SK-N-SH (cell line): ENCODE results near the gene KLHDC7A. TPM values are rescaled to one million over a fixed set of nuclear protein-coding genes. Genes with fewer than 3 reads are reported as not detected.

ENCODE experiments used
- CTCF ChIA-PET: fragments of 300-600, 350-600 bp; formaldehyde crosslinking; extraction: SDS; loops from one replicate; lab custom pipeline; 2021; lab: Yijun Ruan, JAX
- POLR2A ChIA-PET: fragments of 350-600 bp; sonication (Branson Sonifier 250); formaldehyde crosslinking; extraction: SDS; loops from one replicate; lab custom pipeline; 2020; ENCODE audit warnings: antibody characterized with exemption, inconsistent platforms; lab: Yijun Ruan, JAX
- DNase-seq: peaks from one replicate; pipeline ENCODE4 v3.0.0; 2012
- H2AFZ ChIP-seq: fragments of 200-600 bp; sonication (generic); 2 replicates; pipeline ENCODE4 v1.8.1; 2016; ENCODE audit warnings: antibody characterized with exemption, mild to moderate bottlenecking, low read depth
- H3F3A ChIP-seq: fragments of 200-600 bp; sonication (generic); replicated peaks from 2 replicates; pipeline ENCODE3; 2016; ENCODE audit warnings: antibody characterized with exemption, mild to moderate bottlenecking; ENCODE audit not compliant: insufficient read depth
- H3K27ac ChIP-seq, 2 experiments: fragments of 200-500 bp in 1 of 2; fragments of 200-600 bp in 1 of 2; sonication (Bioruptor generic) in 1 of 2; sonication (generic), shearing (Covaris generic) in 1 of 2; 2 replicates each; pipeline versions ENCODE4 v1.5.1 to v1.6.1; 2014 to 2016; ENCODE audit warnings: low read depth in 2 of 2, inconsistent platforms in 1 of 2, low read length in 1 of 2, mild to moderate bottlenecking in 1 of 2, mixed read lengths in 1 of 2
- H3K27me3 ChIP-seq: fragments of 200-600 bp; sonication (generic), shearing (Covaris generic); 2 replicates; pipeline ENCODE4 v1.6.1; 2016; ENCODE audit warnings: mixed run types; ENCODE audit not compliant: insufficient read depth
- H3K36me3 ChIP-seq, 2 experiments: fragments of 200-500 bp in 1 of 2; fragments of 200-600 bp in 1 of 2; sonication (Bioruptor generic) in 1 of 2; sonication (generic) in 1 of 2; replicated peaks in 1 of 2; 2 replicates each; pipeline versions ENCODE3 to v1.5.1; 2014 to 2016; ENCODE audit warnings: low read length in 1 of 2, mild to moderate bottlenecking in 1 of 2; ENCODE audit not compliant: insufficient read depth in 2 of 2, control insufficient read depth in 1 of 2
- H3K4me1 ChIP-seq, 2 experiments: fragments of 200-500 bp in 1 of 2; fragments of 200-600 bp in 1 of 2; sonication (Bioruptor generic) in 1 of 2; sonication (generic), shearing (Covaris generic) in 1 of 2; 2 replicates each; pipeline versions ENCODE4 v1.5.1 to v1.6.1; 2014 to 2016; ENCODE audit warnings: low read depth in 1 of 2, low read length in 1 of 2, mixed run types in 1 of 2; ENCODE audit not compliant: insufficient read depth in 2 of 2, control insufficient read depth in 1 of 2
- H3K4me2 ChIP-seq: fragments of 200-600 bp; sonication (generic), shearing (Covaris generic); 2 replicates; pipeline ENCODE4 v1.6.1; 2017; ENCODE audit warnings: mixed run types
- H3K4me3 ChIP-seq, 2 experiments: fragments of 200-500 bp in 1 of 2; fragments of 200-600 bp in 1 of 2; sonication (Bioruptor generic) in 1 of 2; sonication (generic), shearing (Covaris generic) in 1 of 2; 2 replicates each; pipeline versions ENCODE4 v1.5.1 to v1.8.1; 2014 to 2016; ENCODE audit warnings: low read depth in 2 of 2, inconsistent platforms in 1 of 2, low read length in 1 of 2, mild to moderate bottlenecking in 1 of 2, mixed read lengths in 1 of 2, moderate library complexity in 1 of 2
- H3K79me2 ChIP-seq: fragments of 200-600 bp; sonication (generic); 2 replicates; pipeline ENCODE4 v1.8.1; 2017; ENCODE audit warnings: mild to moderate bottlenecking; ENCODE audit not compliant: insufficient read depth
- H3K9ac ChIP-seq: fragments of 200-600 bp; sonication (generic); 2 replicates; pipeline ENCODE4 v1.6.1; 2017; ENCODE audit warnings: mixed run types
- H3K9me2 ChIP-seq: fragments of 200-600 bp; sonication (generic); 2 replicates; pipeline ENCODE4 v1.6.1; 2017; ENCODE audit warnings: mixed run types
- H3K9me3 ChIP-seq: fragments of 200-600 bp; sonication (generic); 2 replicates; pipeline ENCODE4 v1.6.1; 2017; ENCODE audit warnings: mixed run types, mild to moderate bottlenecking, moderate library complexity
- H4K20me1 ChIP-seq: fragments of 200-600 bp; sonication (generic); 2 replicates; pipeline ENCODE4 v1.6.1; 2017; ENCODE audit warnings: mild to moderate bottlenecking, mixed run types; ENCODE audit not compliant: insufficient read depth
- CHD2 ChIP-seq: fragments of 150-350 bp; IDR thresholded peaks from 2 replicates; pipeline ENCODE4 v1.6.1; 2018; ENCODE audit warnings: low read length; ENCODE audit not compliant: partially characterized antibody
- ELF1 ChIP-seq: IDR thresholded peaks from 2 replicates; pipeline ENCODE4 v1.4.0; 2012
- FOSL2 ChIP-seq: IDR thresholded peaks from 2 replicates; pipeline ENCODE4 v1.4.0; 2012; ENCODE audit warnings: low read depth, mild to moderate bottlenecking, moderate library complexity, borderline replicate concordance
- FOXJ3 ChIP-seq: sonication (generic); formaldehyde crosslinking; IDR thresholded peaks from 2 replicates; pipeline ENCODE4 v1.5.1; 2020; ENCODE audit warnings: mild to moderate bottlenecking, missing genetic modification reagents
- GABPA ChIP-seq: IDR thresholded peaks from 2 replicates; pipeline ENCODE4 v1.4.0; 2012; ENCODE audit warnings: low read depth, mild to moderate bottlenecking
- GATA2 ChIP-seq: sonication (generic); formaldehyde crosslinking; IDR thresholded peaks from 2 replicates; pipeline ENCODE4 v1.5.0; 2020; ENCODE audit warnings: mild to moderate bottlenecking, missing genetic modification reagents
- JUND ChIP-seq: IDR thresholded peaks from 2 replicates; pipeline ENCODE4 v1.4.0; 2012
- MXI1 ChIP-seq: IDR thresholded peaks from 2 replicates; pipeline ENCODE4 v1.6.1; 2012; ENCODE audit warnings: mild to moderate bottlenecking, low read depth, low read length, improper control_type of control experiment
- NFIC ChIP-seq: IDR thresholded peaks from 2 replicates; pipeline ENCODE4 v1.4.0; 2012; ENCODE audit warnings: borderline replicate concordance
- RAD21 ChIP-seq: IDR thresholded peaks from 2 replicates; pipeline ENCODE4 v1.6.1; 2012; ENCODE audit warnings: mild to moderate bottlenecking, low read length
- RFX5 ChIP-seq: IDR thresholded peaks from 2 replicates; pipeline ENCODE4 v1.6.1; 2012; ENCODE audit warnings: mild to moderate bottlenecking, improper control_type of control experiment, low read length
- SMC3 ChIP-seq: IDR thresholded peaks from 2 replicates; pipeline ENCODE4 v1.6.1; 2012; ENCODE audit warnings: low read depth, low read length, improper control_type of control experiment
- TAF1 ChIP-seq: IDR thresholded peaks from 2 replicates; pipeline ENCODE4 v1.6.1; 2012; ENCODE audit warnings: low read depth, mild to moderate bottlenecking, low read length, moderate library complexity, borderline replicate concordance
- USF1 ChIP-seq: IDR thresholded peaks from 2 replicates; pipeline ENCODE4 v1.4.0; 2012; ENCODE audit warnings: low read depth, borderline replicate concordance
- ZBTB33 ChIP-seq: IDR thresholded peaks from 2 replicates; pipeline ENCODE4 v1.4.0; 2012; ENCODE audit warnings: low read depth, borderline replicate concordance
- WGBS: methylation state at CpG from one replicate; pipeline ENCODE4 v1.1.6; 2017; ENCODE audit warnings: low lambda C conversion rate; 5-methylcytosine and 5-hydroxymethylcytosine counted together
- polyA plus RNA-seq, 3 experiments: library from polyadenylated mRNA; depleted of rRNA; stranded (reverse); fragments of >200 nt; gene quantifications; 2 replicates each; pipeline ENCODE4 v1.2.3, GENCODE V29; 2012

The KLHDC7A gene
- polyA plus RNA-seq, 1 of the 3 experiments (the other 2 are of a cell fraction) = not detected

GRCh38 chr1:18440385-18441226, 40.1 kb upstream of the KLHDC7A start:
- Histone ChIP-seq H3K4me3 (no peak overlapping the region), H3K9me3 (no peaks in the 10 kb centered on the region), H3K9ac (no peak overlapping the region), H3F3A (no peaks in the 10 kb centered on the region), H3K4me1 (no peaks in the 10 kb centered on the region), H2AFZ (no peak overlapping the region), H3K79me2 (no peaks in the 10 kb centered on the region), H3K27ac (no peak overlapping the region), H4K20me1 (no peaks in the 10 kb centered on the region), H3K27me3 (no peaks in the 10 kb centered on the region), H3K9me2 (no peaks in the 10 kb centered on the region), H3K4me2 (no peak overlapping the region), H3K36me3 (no peaks in the 10 kb centered on the region)
- WGBS = 34% methylated on average over 5 of the region's 5 CpGs
- CTCF ChIA-PET = interaction anchor here (1.0 to 1.2 kb wide), 2 partner anchors 38 to 141 kb away, joined by 3 read pairs; no protein-coding TSS in a partner anchor
- POLR2A ChIA-PET = no interaction called here
- TF ChIP-seq MXI1 = no peak
- no peak for TF ChIP-seq RAD21
- TF ChIP-seq FOXJ3 (CRISPR knock-in tag) = no peak
- no peak for TF ChIP-seq GATA2
- DNase-seq = no peak

DNA sequence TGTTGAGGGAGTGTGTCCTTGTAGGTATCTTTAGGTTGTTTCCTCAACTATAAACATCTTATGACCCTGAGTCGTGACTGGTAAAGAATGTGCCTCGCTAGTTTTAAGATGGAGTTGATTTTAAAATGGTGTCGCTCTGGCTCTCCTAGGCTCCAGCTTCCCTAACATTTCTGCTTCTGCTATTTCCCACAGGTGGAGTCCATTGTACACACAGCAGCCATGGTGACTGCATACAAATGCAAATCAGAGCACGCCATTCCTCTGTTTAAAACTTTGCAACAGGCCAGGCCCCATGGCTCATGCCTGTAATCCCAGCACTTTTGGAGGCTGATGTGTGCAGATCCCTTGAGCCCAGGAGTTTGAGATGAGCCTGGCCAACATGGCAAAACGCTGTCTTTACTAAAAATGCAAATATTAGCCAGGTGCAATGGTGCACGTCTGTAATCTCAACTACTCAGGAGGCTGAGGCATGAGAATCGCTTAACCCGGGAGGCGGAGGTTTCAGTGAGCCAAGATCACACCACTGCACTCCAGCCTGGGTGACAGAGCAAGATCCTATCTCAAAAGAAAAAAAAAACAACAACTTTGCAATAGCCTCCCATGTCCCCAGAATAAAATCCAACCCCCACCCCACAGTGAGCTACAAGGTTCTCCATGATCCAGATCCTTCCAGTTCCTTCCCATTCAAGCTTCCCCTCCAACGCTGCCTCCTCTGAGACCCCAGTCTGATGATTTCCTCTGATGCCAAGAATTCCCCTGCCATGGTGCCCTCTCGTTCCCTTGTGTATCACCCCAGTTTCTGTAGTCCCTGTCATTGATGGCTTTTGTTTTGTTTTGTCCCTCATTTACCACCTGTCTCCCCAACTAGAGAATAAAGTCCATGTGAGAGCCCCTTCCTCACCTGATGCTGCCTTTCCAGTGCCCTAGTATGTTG, 36.9 kb upstream of the KLHDC7A start:
- no peak for DNase-seq
- H3K4me2 ChIP-seq = no peak overlapping the region
- H3K9ac ChIP-seq = no peak overlapping the region
- ChIA-PET CTCF (no interaction called here), POLR2A (no interaction called here)
- H3F3A ChIP-seq = no peaks in the 10 kb centered on the region
- no peaks in the 10 kb centered on the region for H3K79me2 ChIP-seq
- H3K27me3 ChIP-seq = no peaks in the 10 kb centered on the region
- no peak overlapping the region for H3K27ac ChIP-seq
- H3K9me3 ChIP-seq = no peaks in the 10 kb centered on the region
- no peaks in the 10 kb centered on the region for H4K20me1 ChIP-seq
- H3K4me3 ChIP-seq = no peak overlapping the region
- TF ChIP-seq NFIC (no peak), ELF1 (no peak)
- H3K9me2 ChIP-seq = no peaks in the 10 kb centered on the region
- WGBS = 41% methylated on average over 11 of the region's 11 CpGs
- no peak overlapping the region for H2AFZ ChIP-seq
- no peaks in the 10 kb centered on the region for H3K4me1 ChIP-seq
- no peaks in the 10 kb centered on the region for H3K36me3 ChIP-seq

GRCh38 chr1:18444563-18444962, 36.2 kb upstream of the KLHDC7A start:
- Histone ChIP-seq H3K27me3 (no peaks in the 10 kb centered on the region), H3K4me3 (no peak overlapping the region), H3K79me2 (no peaks in the 10 kb centered on the region), H4K20me1 (no peaks in the 10 kb centered on the region), H3K36me3 (no peaks in the 10 kb centered on the region), H3K4me2 (no peak overlapping the region), H3K9me3 (no peaks in the 10 kb centered on the region), H3K27ac (no peak overlapping the region), H3F3A (no peaks in the 10 kb centered on the region), H3K9me2 (no peaks in the 10 kb centered on the region), H2AFZ (no peak overlapping the region), H3K4me1 (no peaks in the 10 kb centered on the region), H3K9ac (no peak overlapping the region)
- no peak for DNase-seq
- ChIA-PET CTCF (no interaction called here), POLR2A (no interaction called here)
- 22% methylated on average over 3 of the region's 3 CpGs for WGBS
- TF ChIP-seq ZBTB33 (no peak), RFX5 (no peak), GATA2 (no peak), RAD21 (no peak), JUND (no peak), CHD2 (no peak), ELF1 (no peak), TAF1 (no peak), NFIC (no peak), MXI1 (no peak), SMC3 (no peak), FOSL2 (no peak), GABPA (no peak), USF1 (no peak)
